EL (cell line): ENCODE results near the gene PIPOX.
A peak's percentile ranks its signal among the peaks of the same experiment; 100 is the strongest.
"Not testable (repeated sequence)": the region's sequence is repeated elsewhere in the genome, so short reads cannot be mapped to it uniquely, and the experiment has no call there.

Experiments
- DNase-seq: peaks from one replicate; pipeline ENCODE4 v3.0.0-alpha.2; 2016

Gene PIPOX

DNA sequence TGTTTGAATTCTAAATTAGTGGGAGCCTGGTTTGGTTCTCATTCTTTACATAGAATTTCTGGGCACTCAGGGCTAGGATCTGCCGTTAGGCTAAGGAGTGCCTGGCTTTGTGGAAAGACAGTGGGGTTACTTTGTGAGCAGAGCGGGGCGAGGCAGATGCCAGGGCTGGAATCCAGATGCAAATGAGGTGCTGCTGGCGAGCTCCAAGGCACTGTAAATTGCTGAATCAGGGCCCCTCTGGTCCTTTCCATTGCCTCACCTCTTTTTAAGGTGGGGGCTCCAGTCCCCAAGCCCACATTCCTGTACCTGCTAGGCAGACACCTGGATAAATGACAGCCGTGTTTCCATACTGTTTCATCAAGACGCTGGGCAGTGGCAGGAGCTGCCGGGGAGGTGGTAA lies 33.8 kb downstream of the PIPOX start:
- DNase-seq, result no peak

DNA sequence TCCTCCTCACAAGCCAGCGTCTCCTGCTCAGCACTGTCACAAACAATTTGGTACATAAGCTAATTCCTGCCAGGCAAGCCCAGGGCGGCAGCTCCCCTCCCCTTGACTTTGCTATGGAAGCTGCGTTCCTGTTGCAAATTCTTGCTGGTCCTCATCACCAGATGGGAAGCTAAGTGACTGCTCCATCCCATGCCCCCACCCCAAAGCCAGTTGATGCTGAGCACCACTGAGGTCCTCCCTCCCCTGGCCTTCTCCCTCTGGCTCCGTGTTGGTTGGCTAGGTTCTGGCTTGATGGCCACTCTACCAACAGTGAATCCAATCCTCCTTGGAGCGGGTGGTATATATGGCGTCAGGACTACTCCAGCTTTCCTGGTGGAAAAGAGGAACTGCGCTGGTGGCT lies 34.4 kb downstream of the PIPOX start:
- no peak for DNase-seq

DNA sequence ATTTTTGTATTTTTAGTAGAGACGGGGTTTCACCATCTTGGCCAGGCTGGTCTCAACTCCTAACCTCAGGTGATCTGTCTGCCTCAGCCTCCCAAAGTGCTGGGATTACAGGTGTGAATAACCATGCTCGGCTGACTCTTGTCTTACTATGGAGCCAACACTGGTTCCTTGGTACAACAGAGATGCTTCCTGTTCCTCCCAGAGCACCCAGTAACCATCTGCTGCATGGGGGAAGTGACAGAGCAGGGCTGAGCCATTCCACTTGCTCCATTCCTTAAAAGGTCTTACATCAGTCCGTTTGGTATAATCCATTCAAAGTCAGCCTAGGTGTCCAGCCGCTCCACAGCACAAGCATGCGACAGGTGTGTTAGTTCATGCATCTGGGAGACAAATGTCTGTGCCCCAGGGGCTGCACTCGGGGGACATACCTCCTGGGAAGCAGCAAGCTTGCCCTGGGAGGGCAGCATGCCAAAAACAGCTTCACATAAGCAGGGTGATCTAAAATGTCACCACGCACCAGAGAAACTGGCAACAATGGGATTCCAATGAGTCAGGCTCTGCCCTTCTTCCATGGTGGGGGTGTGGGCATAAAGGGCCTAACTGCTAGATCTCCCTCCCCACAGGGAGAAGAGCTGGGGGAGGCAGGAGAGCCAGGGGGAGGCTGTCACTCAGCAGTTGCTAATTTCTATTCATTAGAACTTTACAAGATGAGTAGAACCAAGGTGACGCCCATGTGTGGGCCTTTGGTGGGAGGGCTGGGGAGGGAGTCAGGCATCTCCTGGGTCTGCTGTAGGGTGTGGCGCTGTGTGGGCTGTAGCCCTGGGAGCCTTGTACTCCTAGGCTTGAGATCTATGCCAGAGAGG lies 35.5 kb downstream of the PIPOX start:
- DNase-seq, result peak; percentile 16

DNA sequence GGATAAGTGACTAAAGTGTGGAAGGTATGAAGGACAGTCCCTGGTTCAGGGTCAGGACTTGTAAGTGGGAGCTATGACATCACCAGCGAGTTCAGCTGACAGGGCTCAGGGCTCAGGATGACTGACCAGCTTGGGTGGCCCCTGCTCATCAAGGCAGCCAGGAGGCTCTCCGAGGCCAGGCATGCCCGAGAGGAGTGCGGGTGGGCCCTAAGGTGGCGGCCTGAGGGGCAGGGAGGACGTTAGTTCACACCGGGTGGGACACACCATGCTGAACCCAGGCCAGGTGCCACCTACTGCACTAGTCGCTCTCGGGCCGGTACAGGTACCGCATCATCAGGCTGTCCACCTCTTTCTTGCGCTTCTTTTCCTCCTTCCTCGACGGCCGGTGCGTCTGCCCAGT lies 36.5 kb downstream of the PIPOX start:
- DNase-seq, result no peak

DNA sequence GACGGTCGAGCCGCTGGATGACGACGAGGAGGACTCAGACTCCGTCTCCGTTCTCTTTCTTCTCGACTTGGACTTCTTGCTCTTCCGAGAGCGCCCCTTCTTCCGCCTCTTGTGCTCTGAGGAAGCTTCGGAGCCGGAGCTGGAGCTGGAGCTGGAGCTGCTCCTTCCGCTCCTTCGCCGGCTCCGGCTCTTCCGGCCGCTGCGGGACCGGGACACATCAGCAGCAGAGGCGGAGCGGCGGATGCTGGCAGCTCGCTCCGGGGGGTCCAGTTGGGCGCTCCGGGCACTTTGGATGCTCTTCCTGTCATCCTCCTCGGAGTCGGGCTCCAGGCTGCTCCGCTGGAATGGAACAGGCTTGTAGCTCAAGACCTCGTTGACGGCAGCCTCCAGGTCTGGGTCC lies 36.9 kb downstream of the PIPOX start:
- DNase-seq, result no peak

DNA sequence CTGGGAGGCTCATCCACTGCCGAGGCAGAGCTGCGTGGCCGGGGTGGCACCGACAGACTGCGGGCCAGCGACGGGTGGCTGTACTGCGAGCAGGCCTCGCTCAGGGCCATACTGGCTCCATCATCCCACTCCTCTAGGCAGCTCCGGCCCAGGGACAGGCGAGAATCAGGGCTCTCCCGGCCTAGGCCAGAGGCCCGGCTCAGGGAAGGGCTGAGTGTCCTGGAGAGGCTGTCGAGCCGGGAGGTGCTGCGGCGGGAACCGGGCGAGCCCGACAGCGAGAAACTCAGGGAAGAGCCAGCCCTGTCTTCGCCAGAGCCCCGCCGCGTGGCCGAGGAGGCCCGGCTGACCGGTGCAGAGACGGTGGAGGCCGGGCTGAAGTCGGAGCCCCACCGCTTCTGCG lies 37.4 kb downstream of the PIPOX start:
- no peak for DNase-seq

DNA sequence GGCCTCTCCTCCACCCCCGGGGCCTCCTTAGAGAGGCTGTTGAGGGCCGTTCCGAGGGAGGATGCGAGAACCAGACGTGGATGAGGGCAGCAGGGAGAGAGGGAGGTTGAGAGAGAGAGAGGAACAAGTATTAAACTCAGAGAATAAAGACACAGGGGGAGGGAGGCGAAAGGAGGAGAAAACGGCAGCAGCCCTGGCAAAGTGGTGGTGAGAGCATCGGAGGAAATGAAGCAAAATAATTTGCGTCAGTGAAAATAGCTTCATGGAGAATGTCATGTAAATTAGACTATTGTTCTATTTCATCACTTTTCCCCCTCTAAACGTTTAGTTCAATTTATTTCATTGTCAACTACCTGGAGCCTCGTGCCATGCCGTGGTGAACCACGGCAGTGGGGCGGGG lies 38.0 kb downstream of the PIPOX start:
- DNase-seq, result no peak

DNA sequence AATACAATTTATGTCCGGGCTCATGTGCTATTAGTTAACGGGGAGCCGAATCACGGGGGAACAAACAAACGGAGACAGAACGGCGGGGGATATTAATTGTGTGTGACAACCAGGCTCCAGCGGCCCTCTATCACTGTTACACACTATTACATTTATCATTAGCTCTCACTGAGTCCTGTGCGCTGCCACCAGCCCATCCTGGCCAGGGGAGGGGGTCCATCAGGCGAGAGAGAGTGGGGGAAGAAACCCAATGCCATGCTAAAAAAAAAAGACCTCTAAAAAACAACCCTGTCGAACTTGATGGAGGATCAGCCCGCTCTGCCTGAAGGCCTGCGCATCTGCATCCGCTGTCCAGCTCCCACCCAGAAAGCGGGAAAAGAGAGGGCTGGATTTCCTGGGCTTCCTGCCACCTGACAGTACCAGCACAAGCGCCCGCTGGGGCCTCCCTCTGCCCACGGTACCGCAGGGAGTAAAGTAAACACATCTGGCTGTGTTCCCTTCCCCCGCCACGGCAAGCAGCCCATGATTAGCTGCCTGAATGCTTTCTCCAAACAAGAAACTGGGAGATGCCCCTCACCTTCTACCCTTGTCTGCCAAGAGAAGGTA lies 41.7 kb downstream of the PIPOX start:
- no peak for DNase-seq

DNA sequence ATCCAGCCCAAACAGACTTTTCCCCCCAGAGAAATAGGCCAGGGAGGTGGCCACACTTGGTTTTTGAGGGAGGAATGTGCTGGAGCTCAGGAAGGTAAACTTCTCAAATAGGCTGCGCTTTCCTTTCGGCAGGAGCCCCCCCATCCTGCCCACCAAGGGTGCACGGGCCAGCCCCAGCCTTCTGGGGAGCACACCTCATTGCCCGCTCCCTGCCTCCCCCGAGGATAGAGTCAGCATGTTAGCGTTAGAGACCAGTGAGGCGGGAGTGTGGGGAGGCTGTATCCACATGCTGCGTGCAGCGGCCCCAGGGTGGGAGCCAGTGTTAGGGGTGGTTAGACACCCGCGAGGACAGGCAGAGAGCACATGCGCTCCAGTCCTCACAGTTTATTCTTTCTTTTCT lies 42.3 kb downstream of the PIPOX start:
- no peak for DNase-seq

DNA sequence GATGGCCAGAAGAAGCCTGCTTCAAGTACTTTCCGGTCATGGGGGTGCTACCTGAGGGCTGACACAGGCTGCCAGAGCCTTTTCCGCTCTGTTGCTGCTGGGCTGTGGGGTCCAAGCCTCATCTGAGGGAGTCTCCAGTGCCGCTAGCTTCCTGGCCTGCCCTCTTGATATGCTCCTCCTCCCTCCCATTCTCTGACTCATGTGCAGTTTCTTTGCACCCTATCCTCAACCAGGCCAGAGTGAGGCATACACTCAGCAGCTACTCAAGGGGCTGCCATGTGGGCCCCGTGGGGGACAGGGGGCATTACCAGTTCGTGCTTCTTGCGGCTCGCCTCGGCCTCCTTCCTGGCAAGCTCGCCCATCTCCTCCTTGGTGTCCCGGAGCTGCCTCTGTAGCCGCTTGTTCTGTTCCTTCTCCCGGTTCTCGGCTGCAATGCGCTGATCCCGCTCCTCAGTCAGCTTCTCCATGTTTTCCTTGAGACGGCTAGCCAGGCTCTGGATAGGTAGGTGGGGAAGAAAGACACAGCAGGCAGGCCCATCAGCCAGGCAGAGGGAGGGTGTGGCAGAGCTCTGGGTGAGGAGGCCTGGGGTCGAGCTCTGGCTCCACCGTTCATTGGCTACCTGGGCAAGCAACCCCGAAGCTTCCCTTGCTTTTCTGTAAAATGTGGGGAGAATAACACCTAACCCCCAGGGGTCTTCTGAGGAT lies 43.8 kb downstream of the PIPOX start:
- no peak for DNase-seq

DNA sequence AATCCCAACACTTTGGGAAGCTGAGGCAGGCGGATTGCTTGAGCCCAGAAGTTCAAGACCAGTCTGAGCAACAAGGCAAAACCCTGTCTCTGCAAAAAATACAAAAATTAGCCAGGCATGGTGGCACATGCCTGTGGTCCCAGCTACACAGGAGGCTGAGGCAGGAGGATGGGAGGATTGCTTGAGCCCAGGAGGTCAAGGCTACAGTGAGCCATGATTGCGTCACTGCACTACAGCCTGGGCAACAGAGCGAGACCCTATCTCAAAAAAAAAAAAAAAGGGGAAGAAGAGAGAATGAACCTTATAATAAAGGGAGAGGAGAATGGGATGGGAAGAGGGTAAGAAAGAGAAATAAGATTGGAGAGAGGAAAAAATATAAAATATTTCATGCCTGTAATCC lies 45.8 kb downstream of the PIPOX start:
- not testable (repeated sequence) for DNase-seq

DNA sequence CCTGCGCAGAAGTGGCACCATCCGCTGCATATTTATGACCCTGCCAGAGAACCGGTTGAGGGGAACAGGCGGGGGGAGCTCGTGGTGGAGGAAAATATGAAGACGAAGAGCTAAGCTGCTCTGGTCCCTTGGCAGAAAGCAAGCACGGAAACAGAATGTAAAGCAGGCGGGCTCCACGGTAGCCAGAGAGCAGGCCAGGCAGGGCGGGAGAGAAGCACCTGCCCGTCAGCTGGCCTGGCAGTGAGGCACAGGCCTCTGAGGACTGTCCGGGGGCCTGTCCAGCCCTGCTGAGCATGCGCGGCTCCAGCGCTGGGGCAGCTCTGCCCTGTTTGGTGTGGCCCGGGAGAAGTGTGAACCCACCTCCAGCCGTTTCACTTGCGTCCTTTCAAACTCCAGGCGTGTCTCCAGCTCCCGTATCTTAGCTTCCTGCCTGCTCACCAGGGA lies 46.7 kb downstream of the PIPOX start:
- DNase-seq, result no peak

DNA sequence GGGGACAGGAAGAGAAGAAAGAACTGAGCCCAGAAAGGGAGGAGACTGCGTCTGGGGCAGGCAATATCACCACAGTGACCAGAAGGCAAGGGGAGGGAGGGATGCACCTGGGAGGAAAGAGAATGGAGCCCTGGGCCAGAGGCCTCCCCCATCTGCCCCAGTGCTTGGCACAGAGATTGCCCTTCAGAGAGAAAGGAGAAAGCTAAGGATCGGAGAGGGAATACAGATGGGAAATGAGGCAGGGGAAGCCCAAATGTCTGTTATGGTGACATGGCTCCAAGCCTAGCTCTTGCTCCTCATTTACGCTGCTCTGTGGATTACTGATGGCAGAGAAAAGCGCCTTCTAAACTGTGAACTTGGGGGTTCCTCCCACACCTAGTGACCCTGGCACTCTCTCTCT lies 47.2 kb downstream of the PIPOX start:
- DNase-seq, result no peak

DNA sequence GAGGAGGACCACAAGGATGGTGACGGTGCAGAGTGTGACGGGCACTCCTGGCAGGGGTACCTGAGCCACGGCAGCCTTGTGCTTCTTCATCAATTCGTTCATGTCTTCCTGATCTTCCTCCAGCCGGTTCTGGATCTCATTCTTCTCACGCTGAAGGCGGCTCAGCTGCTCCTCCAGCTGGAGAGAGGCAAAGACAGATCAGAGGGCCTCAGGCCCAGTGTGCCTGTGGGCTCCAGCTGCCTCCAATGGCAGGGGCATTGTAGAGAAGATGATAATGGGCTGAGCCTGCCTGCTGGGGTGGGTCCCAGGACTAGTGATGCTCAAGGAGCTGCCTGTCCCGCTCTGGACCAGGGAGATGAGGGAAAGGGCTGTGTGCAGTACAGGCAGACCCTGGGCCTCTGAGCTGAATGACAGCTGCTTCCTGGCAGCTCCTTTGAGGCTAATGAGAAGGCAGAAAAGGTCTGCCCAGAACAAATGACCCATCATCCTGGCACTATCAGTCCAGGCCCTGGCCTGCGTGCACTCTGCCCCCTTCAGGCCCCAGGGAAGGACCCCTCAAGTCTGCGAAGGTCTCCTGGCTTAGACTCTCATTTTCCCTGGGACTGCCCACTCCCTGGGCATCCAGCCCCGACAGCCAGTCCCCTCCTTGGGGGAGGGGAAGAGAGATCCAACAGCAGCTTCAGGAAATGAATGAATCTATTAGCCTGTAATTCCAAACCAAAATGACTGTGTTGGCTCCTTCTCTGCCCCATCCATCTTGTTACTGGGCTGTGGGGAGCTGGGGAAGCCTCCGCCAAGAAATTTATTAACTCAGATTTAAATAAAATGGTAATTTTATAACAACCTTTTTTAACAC lies 48.0 kb downstream of the PIPOX start:
- DNase-seq, result no peak

DNA sequence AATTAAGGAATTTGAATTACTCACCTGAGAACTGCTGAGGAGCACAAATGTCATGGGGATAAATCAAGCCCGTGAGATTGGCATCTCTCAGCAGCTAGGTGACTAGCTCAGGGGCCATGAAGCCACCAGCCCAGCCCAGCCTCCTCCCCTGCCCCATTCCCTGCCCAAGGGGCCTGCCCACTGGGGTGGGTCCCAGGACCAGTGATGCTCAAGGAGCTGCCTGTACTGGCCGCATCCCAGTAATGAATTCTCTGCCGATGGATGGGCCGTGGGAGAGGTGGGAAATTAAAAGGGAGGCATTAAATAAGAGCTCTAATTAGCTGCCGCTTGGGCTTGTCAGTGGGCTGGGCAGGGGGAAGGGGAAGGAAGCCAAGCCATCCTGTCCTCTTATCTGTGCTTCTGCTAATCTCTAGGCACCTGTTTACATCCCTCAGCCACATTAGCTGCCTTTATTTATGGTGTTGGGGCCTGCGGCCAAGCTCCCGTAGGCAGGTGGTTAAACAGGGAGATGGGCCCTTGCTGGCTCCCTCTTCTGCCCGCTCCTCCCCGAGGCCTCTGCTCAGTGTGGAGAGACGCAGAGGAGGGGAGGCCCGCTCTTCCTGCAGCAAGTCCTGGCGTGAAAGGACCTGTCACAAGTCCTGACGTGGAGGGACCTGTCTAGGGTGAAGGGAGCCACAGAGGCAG lies 48.8 kb downstream of the PIPOX start:
- DNase-seq, result no peak

DNA sequence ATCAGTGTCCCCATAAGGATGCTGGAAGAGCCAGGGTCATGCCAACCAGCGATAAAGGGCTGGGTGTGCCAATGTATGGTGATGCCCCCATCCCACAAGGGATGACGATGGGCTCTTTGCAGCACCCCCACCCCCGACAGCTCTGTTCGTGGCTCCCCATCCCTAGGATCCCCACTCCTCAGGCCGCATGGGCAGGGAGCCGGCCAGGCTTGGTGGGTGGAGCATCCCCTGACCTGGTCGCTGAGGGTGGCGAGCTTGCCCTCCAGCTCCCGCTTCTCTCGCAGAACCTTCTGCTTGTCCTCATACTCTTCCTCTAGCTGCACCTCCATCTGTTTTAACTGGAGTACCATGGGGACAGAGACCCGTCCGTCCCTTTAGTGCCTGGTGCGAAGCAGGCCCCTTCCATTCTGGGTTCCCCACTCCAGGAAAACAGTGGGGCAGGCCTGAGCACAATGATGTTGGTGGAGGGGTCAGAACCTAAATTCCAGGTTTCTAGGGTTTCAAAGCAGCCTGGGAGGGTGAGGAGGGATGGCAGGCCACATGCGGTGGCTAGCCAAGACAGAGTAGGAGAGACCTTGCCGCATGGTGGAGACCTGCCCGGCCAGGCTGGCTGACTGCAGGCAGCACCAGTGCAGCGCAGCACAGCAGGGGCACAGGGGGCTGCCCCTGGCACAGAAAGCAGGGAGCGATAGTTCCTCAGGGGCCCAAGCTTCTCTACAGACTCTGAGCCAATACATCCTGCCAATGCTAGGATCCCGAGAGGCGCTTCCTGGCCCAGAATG lies 50.3 kb downstream of the PIPOX start:
- DNase-seq, result no peak

DNA sequence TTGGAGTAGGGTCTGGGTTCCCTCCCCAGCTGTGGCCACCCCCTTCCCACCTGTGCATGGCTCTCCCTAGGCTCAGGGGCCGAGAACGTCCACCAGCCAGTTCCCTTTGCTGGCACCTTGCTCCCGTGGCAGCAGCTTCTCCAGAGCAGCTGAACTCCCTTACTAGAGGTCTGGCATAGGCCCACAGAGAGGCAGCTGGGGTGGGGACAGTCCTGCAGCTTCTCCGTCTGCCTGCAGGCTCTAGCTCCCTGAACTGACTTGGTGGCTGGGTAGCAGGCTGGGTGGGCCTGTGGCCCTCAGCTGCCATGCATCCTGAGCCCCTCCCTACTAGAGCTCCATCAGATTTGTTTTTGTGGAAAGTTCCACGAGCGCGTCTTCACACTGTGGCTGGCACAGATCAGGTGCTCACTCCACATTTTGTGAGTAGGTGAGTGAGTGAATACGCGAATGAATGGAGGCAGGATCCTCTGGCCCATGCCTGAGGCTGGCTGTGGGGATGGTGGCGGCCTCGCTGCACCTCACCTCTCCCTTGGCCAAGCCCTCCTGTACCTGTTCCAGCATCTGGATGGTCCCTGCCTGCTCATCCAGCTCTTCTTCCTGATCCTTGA lies 51.3 kb downstream of the PIPOX start:
- DNase-seq, result no peak

DNA sequence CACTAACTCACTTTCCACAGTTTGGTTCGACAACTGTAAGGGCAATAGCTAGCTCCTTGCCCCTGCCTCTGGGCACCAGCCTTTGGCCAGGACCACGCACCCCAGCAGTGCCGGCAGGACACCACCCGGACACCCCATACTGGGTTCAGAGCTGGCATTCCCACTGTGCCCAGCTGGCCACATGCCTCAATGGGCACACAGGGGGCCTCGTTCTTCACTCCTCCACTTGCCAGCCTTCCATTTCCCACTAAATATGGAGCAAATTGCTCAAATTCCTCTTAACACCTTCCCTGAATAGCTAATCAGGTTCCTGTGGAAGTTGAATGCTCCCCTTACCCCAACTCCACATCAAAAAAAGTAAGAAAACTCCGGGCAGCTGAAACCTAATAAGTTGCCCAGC lies 52.5 kb downstream of the PIPOX start:
- no peak for DNase-seq

DNA sequence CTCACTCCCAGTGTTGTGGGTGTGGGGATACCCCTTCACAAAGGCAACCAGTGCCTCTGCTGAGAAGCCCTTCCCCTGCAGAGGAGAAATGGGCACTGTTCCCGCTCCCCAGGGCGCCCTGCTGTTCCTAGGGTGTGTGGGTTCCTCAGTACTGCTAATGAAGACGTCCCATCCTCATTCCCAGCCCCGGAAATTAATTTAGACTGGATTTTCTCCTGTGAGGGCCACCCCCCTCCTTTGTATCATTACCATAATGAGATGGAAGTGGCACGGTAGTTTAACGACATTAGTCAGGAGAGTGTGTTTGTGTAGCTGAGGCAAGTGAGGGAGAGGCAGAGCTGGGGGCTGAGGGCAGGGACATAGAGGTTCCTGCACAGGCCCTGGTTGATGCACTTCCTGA lies 53.2 kb downstream of the PIPOX start:
- no peak for DNase-seq

DNA sequence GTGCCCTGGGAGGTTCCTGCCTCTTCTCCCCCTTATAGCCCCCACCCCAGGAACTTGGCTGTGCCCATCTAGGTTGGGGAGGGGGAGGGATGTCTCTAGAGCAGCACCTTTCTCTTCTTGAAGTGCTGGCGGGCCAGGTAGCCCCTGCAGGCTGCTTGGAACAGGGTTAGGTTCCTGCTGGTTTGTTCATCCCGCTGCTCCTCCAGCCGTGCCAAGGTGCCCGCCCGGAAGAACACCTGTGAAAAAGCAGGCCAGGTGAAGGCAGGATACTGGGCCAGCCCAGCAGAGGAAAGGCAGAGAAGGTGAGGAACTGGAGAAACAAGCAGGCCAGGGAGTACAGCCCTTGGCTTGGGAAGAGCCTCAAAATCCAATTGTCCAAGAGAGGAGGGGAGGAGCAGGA lies 56.6 kb downstream of the PIPOX start:
- no peak for DNase-seq

DNA sequence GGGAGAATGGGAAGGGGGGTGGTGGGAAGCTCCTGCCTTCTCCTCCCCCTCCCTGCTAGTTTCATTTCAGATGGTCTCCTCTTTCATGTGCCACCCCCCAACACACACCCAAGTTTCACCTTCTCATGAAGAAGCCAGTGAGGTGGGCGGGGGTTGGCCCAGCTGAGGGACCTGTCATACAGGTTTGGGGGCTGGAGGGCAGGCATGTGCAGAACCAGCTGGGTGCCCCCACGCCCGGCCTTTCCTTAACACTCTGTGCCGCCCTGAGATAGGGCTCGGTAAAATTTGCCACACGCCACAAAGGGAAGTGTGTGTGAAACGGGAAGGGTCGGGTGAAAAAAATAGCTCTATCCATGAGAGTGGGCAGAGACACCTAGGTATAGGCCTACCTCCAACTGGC lies 57.4 kb downstream of the PIPOX start:
- DNase-seq, result no peak
